NCI-H2196 treated with DMSO at 0.1 percent for 48 hours (cell line): ENCODE results near the gene LGALS3.

Experiments
- DNase-seq: peaks from one replicate; lab custom pipeline; 2025; ENCODE audit not compliant: unreplicated experiment; lab: John Stamatoyannopoulos, UW

The LGALS3 gene

GRCh38 chr14:55180434-55180833 is 51.4 kb downstream of the LGALS3 start:
- no peak for DNase-seq

GRCh38 chr14:55188686-55189295 is 59.7 kb downstream of the LGALS3 start:
- DNase-seq = no peak

GRCh38 chr14:55190906-55191202 is 61.8 kb downstream of the LGALS3 start:
- no peak for DNase-seq

GRCh38 chr14:55191203-55192053 is 62.4 kb downstream of the LGALS3 start, which contains the start of gene DLGAP5:
Gene DLGAP5, minus strand, starts transcription at chr14:55191585. Its CDS starts 2,406 bp downstream, at chr14:55189179.
- peak; percentile 96 for DNase-seq

GRCh38 chr14:55192054-55192621 is 63.1 kb downstream of the LGALS3 start:
- DNase-seq = no peak

GRCh38 chr14:55194656-55195355 is 65.8 kb downstream of the LGALS3 start:
- no peak for DNase-seq
